ENCODE measurements around the gene NUDT8. TPM values are rescaled to one million over a fixed set of nuclear protein-coding genes. Genes with fewer than 3 reads are reported as not detected.
A peak's percentile ranks its signal among the peaks of the same experiment; 100 is the strongest.

The NUDT8 gene
- total and polyA plus RNA-seq, 3 experiments from 2014 or later: 3.5 to 27.9 (median 26.2) TPM

DNA sequence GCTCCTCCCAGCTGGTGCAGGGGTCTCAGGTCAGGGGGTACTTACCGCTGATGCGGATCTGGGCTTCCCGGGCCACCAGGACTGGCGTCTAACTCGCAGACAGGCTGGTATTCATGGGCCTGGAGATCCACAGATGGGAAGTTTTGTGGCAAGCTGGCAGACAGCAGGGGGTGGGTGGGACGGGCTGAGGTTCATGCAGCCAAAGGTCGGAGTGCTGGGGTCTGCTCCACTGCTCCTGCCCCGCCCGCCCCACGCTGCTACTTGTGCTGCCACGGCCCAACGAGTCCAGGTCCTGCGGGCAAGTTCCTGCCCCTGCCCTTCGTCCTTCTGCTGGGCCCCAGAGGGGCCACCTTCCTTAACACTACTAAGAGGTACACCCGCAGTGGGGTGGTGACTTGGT is 17.7 kb upstream of the NUDT8 start:
- Histone ChIP-seq H3K9me3 (ENCODE audit: low read length) (no peaks in the 10 kb centered on the region), H3K27ac (ENCODE audit: low read depth, low read length) (no peak overlapping the region), H3K27me3 (ENCODE audit: insufficient read depth, low read length, poor library complexity, severe bottlenecking) (no peaks in the 10 kb centered on the region), H3K4me1 (ENCODE audit: insufficient read depth, low read length) (peaks cover 44% of the 10 kb centered on the region), H3K36me3 (ENCODE audit: insufficient read depth, low read length) (no peaks in the 10 kb centered on the region), H3K4me3 (ENCODE audit: low read length) (no peak overlapping the region)
- peak overlapping the region in 4 of 8 donors; percentile 32 to 73 (median 68) for H3K27ac Mint-ChIP-seq
- H3K9me3 Mint-ChIP-seq: no peaks in the 10 kb centered on the region
- H3K4me3 Mint-ChIP-seq: peak overlapping the region in 1 of 7 donors; percentile 34
- peaks cover 39 to 53% (median 49%) of the 10 kb centered on the region in 3 donors for H3K4me1 Mint-ChIP-seq
- POLR2A ChIA-PET: interaction anchor here (1.2 kb wide), 1 partner anchor 19 kb away, joined by 4 read pairs; no protein-coding TSS in a partner anchor
- peaks cover 0 to 4% (median 0%) of the 10 kb centered on the region in 3 donors for H3K36me3 Mint-ChIP-seq
- no peaks in the 10 kb centered on the region for H3K27me3 Mint-ChIP-seq
- CTCF ChIA-PET: interaction anchor here (1.8 to 9.3 kb wide), 3 partner anchors 8 to 18 kb away, joined by 6 to 80 read pairs (median 8); partner anchors contain the start of genes NUDT8 and TBX10
- peak in 1 of 5 donors; percentile 41 for DNase-seq

DNA sequence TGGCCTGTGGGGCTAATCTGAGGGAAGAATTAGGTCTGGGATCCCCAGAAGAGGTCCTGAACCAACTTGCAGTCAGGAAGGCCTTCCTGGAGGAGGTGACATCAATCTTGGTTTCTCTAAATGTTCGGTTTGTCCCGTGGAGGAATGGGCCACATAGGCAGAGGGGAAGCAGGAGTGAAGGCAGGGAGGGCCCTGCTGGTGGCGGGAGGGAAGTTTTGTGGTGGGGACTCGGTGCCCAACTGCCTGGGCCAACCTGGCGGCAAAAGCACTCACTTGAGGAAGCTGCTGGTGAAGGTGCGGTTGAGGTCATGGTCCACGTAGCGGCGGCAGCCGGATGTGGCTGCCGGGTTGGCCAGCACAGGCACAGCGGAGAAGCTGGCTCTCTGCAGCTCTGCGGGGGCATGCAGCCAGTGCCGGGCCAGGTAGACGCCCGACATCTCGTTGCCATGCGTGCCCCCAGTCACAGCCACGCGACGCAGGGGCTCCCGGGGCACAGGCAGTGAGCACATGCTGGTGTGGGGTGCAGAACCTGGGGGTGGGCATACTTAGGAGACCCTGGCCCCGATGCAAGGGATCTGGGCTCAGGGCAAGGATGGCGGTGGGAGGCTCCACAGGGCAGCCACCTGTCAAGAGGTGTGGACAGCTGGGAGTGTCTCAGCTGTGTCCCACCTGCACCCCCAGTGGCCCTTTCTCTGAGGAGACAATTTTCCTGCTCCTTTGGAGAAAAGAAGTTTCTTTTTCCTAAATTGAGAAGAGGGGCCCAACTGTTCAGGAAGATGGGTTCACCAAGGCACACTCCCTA is 17.0 kb upstream of the NUDT8 start:
- Mint-ChIP-seq H3K27me3 (no peaks in the 10 kb centered on the region), H3K4me3 (peak overlapping the region; percentile 36 to 80 (median 75)), H3K9me3 (no peaks in the 10 kb centered on the region), H3K36me3 (peaks cover 0 to 4% (median 0%) of the 10 kb centered on the region in 3 donors), H3K27ac (peak overlapping the region in 7 of 8 donors; percentile 31 to 94 (median 58)), H3K4me1 (peaks cover 39 to 53% (median 49%) of the 10 kb centered on the region in 3 donors)
- peak in 4 of 5 donors; percentile 25 to 60 (median 34) for DNase-seq
- Histone ChIP-seq H3K9me3 (ENCODE audit: low read length) (no peaks in the 10 kb centered on the region), H3K27ac (ENCODE audit: low read depth, low read length) (no peak overlapping the region), H3K27me3 (ENCODE audit: insufficient read depth, low read length, poor library complexity, severe bottlenecking) (no peaks in the 10 kb centered on the region), H3K36me3 (ENCODE audit: insufficient read depth, low read length) (no peaks in the 10 kb centered on the region), H3K4me3 (ENCODE audit: low read length) (peak overlapping the region; percentile 26), H3K4me1 (ENCODE audit: insufficient read depth, low read length) (peaks cover 44% of the 10 kb centered on the region)
- ChIA-PET POLR2A (interaction anchor here (1.2 kb wide), 1 partner anchor 18 kb away, joined by 4 read pairs; no protein-coding TSS in a partner anchor), CTCF (interaction anchor here (1.0 to 9.3 kb wide), 5 partner anchors 9 to 67 kb away, joined by 3 to 80 read pairs (median 3); partner anchors contain the start of gene NUDT8)

DNA sequence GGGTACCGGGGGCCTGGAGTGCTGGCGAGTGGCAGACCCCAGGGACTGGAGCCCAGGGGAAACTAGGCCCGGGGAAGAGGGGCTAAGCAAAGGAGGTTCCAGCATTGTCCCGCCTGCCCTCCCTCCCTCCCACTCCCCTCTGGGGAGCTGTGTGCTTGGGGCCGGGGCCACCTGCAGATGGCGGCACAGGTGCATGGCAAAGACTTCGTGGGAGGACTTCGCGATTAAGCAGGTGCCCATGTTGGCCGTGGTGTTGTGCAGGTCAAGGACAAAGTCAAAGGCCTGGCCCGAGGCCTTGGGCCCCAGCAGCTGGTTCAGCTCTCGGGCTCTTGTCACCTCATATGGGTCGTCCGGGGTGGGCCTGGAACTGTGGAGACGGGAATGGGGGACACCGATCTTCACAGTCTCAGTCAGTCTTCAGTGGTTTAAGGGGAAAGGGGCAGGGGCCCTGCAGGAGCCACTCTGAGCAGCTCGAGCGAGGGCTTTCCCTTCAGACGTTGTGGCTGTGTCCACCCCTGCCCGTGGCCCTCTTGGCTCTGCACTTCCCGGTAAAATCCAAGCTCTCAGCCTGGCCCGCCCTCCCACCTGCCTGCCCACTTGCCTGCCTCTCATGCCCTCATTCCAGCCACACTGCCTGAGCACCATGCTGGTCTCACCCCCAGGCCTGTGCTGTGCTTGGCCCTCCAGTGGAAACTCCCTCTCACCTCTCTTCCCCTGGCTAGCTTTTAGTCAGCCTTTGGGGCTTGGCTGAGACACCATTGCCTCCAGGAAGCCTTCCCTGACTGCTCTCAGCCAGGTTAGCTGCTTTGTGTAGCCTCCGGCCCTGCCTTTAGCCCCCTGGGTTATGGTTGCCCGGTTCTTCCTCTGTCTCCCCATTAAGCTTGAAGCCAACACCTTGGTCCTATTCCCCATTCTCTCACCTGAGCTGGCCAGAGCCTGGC is 16.1 kb upstream of the NUDT8 start:
- DNase-seq: peak in 1 of 5 donors; percentile 45
- no peaks in the 10 kb centered on the region for H3K27me3 Mint-ChIP-seq
- peaks cover 0 to 4% (median 0%) of the 10 kb centered on the region in 3 donors for H3K36me3 Mint-ChIP-seq
- Histone ChIP-seq H3K9me3 (ENCODE audit: low read length) (no peaks in the 10 kb centered on the region), H3K27me3 (ENCODE audit: insufficient read depth, low read length, poor library complexity, severe bottlenecking) (no peaks in the 10 kb centered on the region), H3K4me3 (ENCODE audit: low read length) (peak overlapping the region; percentile 26), H3K4me1 (ENCODE audit: insufficient read depth, low read length) (peaks cover 44% of the 10 kb centered on the region), H3K27ac (ENCODE audit: low read depth, low read length) (no peak overlapping the region), H3K36me3 (ENCODE audit: insufficient read depth, low read length) (no peaks in the 10 kb centered on the region)
- ChIA-PET POLR2A (interaction anchor here (1.2 kb wide), 1 partner anchor 17 kb away, joined by 3 read pairs; no protein-coding TSS in a partner anchor), CTCF (interaction anchor here (1.0 to 9.3 kb wide), 6 partner anchors 8 to 68 kb away, joined by 3 to 80 read pairs (median 3); partner anchors contain the start of gene NUDT8)
- H3K4me3 Mint-ChIP-seq: peak overlapping the region in 4 of 7 donors; percentile 36 to 77 (median 54)
- H3K9me3 Mint-ChIP-seq: no peaks in the 10 kb centered on the region
- peaks cover 37 to 53% (median 43%) of the 10 kb centered on the region in 3 donors for H3K4me1 Mint-ChIP-seq
- peak overlapping the region in 6 of 8 donors; percentile 31 to 91 (median 66) for H3K27ac Mint-ChIP-seq

DNA sequence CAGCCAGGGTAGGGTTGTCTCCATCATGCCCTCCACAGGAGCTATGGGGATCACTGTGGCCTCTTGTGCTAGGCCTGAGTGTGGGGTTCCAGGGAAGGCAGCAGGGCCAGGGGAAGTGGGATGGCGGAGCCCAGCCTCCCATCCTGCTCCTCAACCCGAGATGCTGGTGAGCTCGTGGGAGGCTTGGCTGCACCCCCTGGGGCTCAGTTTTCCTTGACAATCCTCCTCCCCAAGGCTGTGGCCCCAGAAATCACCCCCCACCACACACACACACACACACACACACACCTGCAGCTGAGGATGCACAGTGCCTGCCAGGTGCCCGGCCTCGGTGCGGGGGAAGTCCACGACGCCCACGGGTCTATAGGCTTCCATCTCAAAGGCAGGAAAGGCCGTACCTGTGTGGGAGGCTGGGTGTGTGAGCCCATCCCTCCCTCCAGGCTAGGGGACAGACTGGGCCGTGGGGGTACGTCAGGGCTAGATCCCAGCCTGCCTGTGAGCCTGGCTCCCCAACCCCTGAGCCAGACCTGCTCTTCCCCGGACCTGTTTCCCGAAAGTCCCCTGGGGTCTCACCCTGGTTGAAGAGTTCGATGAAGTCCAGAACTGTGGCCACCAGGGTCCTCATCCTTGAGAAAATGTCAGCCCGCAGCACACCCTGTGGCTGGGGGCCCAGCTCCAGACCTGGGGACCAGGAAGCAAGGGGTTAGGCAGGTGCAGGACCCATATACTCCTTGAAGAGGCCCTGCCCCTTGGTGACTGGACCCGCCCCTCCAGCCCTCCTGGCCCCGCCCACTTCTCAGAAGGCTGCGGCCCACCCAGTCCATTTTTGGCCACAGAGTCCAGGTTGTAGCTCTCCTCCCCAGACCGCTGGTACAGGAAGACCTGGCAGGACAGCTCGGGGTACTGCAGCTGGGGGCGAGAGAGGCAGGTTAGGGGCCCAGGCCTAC is 15.0 kb upstream of the NUDT8 start:
- Mint-ChIP-seq H3K9me3 (no peaks in the 10 kb centered on the region), H3K4me1 (peaks cover 28 to 47% (median 33%) of the 10 kb centered on the region in 3 donors), H3K27me3 (no peaks in the 10 kb centered on the region), H3K4me3 (peak overlapping the region in 1 of 7 donors; percentile 51), H3K36me3 (no peaks in the 10 kb centered on the region), H3K27ac (no peak overlapping the region)
- Histone ChIP-seq H3K36me3 (ENCODE audit: insufficient read depth, low read length) (no peaks in the 10 kb centered on the region), H3K27ac (ENCODE audit: low read depth, low read length) (no peak overlapping the region), H3K27me3 (ENCODE audit: insufficient read depth, low read length, poor library complexity, severe bottlenecking) (no peaks in the 10 kb centered on the region), H3K4me3 (ENCODE audit: low read length) (no peak overlapping the region), H3K9me3 (ENCODE audit: low read length) (no peaks in the 10 kb centered on the region), H3K4me1 (ENCODE audit: insufficient read depth, low read length) (peaks cover 38% of the 10 kb centered on the region)
- CTCF ChIA-PET: interaction anchor here (1.1 to 9.3 kb wide), 3 partner anchors 15 to 30 kb away, joined by 3 to 80 read pairs (median 3); partner anchors contain the start of gene NUDT8
- DNase-seq: peak in 1 of 5 donors; percentile 43
- POLR2A ChIA-PET: interaction anchor here (0.5 to 1.2 kb wide), 2 partner anchors 16 to 64 kb away, joined by 3 read pairs; no protein-coding TSS in a partner anchor

DNA sequence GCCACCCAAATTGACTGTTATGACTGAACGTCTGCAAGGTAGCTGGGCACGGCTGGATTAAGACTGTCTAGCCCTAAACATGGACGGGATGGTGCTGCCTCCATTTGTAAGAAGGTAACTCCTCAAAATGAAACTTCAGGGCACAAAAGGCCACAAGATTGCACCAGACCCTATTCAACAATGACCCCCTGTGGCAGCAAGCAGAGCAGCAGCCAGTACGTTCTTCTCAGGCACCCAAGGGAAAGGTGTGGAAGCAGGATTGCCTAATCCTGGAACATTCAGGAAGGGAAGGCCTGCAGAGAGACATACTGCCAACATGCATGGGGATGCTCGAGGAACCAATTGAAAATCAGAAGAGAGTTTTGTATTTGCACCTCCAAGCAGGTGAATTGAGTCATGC is 14.3 kb upstream of the NUDT8 start:
- H3K9me3 Mint-ChIP-seq: no peaks in the 10 kb centered on the region
- peak overlapping the region in 1 of 8 donors; percentile 63 for H3K27ac Mint-ChIP-seq
- POLR2A ChIA-PET: no interaction called here
- H3K27me3 Mint-ChIP-seq: no peaks in the 10 kb centered on the region
- no peaks in the 10 kb centered on the region for H3K36me3 ChIP-seq (ENCODE audit: insufficient read depth, low read length)
- peaks cover 31% of the 10 kb centered on the region for H3K4me1 ChIP-seq (ENCODE audit: insufficient read depth, low read length)
- DNase-seq: no peak
- H3K27me3 ChIP-seq (ENCODE audit: insufficient read depth, low read length, poor library complexity, severe bottlenecking): no peaks in the 10 kb centered on the region
- peak overlapping the region in 1 of 7 donors; percentile 51 for H3K4me3 Mint-ChIP-seq
- H3K4me3 ChIP-seq (ENCODE audit: low read length): no peak overlapping the region
- H3K4me1 Mint-ChIP-seq: peaks cover 21 to 40% (median 26%) of the 10 kb centered on the region in 3 donors
- H3K36me3 Mint-ChIP-seq: no peaks in the 10 kb centered on the region
- H3K27ac ChIP-seq (ENCODE audit: low read depth, low read length): no peak overlapping the region
- CTCF ChIA-PET: interaction anchor here (1.4 kb wide), 1 partner anchor 14 kb away, joined by 3 read pairs; the partner anchor contains the start of gene NUDT8
- H3K9me3 ChIP-seq (ENCODE audit: low read length): no peaks in the 10 kb centered on the region

DNA sequence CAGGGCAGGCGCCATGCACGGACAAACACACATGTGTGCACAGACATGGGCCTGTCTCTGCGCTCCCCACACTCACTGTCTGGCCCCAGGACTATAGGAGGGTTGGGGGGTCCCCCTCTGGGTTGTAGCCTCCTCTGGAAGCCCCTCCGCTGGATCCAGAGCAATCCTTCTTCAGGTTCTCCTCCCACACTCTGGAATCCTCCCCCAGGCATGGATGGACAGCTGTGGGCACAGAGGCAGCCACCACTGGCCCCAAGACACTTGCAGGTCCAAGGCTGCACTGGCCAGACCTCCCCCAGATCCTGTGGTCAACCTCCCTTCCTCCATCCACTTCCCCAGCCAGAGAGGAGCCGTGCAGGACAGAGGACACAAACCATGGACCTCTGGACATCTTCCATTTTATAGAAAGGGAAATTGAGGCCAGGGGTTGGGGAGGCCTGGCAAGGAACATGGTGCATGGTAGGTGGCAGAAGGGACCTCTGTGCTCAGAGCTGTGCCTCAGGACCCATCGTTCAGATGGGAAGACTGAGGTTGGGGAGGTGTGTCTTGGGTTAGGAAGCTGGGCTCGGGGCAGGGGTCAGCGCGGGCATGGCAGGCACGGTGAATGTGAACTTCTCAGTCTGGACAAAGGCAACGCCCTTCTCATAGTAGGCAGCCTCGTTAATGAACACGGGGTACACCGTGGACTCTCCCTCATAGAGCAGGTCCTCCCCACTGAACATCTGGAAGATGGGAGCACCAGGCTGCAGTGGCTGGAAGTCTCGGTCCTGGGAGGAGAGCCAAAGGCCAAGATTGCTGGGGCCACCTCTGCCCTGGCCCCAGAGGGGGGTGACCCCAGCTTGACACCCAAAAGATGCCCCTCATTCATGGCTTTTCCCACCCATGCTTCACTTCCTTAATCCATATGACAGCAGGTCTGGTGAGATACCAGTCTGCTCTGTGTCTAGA is 12.7 kb upstream of the NUDT8 start:
- H3K4me3 Mint-ChIP-seq: no peak overlapping the region
- H3K27ac Mint-ChIP-seq: no peak overlapping the region
- Histone ChIP-seq H3K36me3 (ENCODE audit: insufficient read depth, low read length) (no peaks in the 10 kb centered on the region), H3K9me3 (ENCODE audit: low read length) (no peaks in the 10 kb centered on the region), H3K27ac (ENCODE audit: low read depth, low read length) (no peak overlapping the region), H3K4me1 (ENCODE audit: insufficient read depth, low read length) (peaks cover 15% of the 10 kb centered on the region), H3K4me3 (ENCODE audit: low read length) (no peak overlapping the region), H3K27me3 (ENCODE audit: insufficient read depth, low read length, poor library complexity, severe bottlenecking) (no peaks in the 10 kb centered on the region)
- no peaks in the 10 kb centered on the region for H3K27me3 Mint-ChIP-seq
- DNase-seq: no peak
- CTCF ChIA-PET: no interaction called here
- H3K9me3 Mint-ChIP-seq: no peaks in the 10 kb centered on the region
- H3K36me3 Mint-ChIP-seq: no peaks in the 10 kb centered on the region
- POLR2A ChIA-PET: no interaction called here
- peaks cover 13 to 24% (median 13%) of the 10 kb centered on the region in 3 donors for H3K4me1 Mint-ChIP-seq
